ENCODE results near the gene MEX3A.

DNA sequence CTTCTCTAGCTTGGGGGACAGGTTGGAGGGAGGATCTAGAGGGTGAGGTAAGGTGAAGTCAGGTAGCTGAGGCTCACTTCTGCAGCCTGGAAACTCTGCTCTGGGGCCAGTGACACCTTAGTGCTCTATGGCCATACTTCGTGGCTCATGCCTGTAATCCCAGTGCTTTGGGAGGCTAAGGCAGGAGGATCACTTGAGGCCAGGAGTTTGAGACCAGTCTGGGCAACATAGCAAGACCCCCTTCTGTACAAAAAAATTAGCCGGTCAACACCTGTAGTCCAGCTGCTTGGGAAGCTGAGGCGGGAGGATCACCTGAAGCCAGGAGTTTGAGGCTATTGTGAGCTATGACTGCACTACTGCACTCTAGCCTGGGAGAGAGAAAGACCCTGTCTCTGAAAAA, 38.1 kb upstream of the MEX3A start:
- TF ChIP-seq KDM1A (IDR thresholded peaks at IDR 0.05; ENCODE audit: borderline replicate concordance, low read length) (no peak), NRF1 (IDR thresholded peaks at IDR 0.05; ENCODE audit: low read depth, low read length) (no peak)

Measured in H1 (cell line).